ENCODE measurements around the gene PTPRR. TPM values are rescaled to one million over a fixed set of nuclear protein-coding genes. Genes with fewer than 3 reads are reported as not detected.

The PTPRR gene
- total and polyA plus RNA-seq, 2 of the 13 experiments (the other 11 are each of a cell fraction or from before 2014, with no cell fraction given) = not detected

DNA sequence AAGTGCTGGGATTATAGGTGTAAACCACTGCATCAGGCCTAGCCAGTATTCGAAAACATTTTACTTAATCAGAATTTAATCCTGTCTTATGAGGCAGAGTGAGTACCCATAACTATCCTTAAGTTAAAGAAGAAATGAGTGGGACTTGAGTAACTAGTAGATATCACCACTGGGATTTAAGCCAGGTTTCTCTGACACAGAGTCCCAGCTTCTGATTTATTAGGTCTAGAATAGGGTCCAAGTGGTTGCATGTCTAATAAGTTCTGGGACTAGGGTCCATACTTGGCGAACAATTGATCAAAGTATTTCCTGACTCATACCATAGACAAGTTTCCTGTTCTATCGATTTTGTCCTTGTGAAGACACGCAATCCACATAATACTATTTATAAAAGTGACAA lies 302.2 kb downstream of the PTPRR start:
- no TSS peak for BruUV-seq (replicated peaks)
- in situ Hi-C loops (cut with HindIII; ENCODE audit: extremely low pct_ligation_motif_present, low pct_unique_long_range_greater_than_20kb) (no loop called here), intact Hi-C loops (cut with micrococcal nuclease; ENCODE audit: unreplicated experiment) (no loop called here)
- H3K27ac ChIP-seq (ENCODE audit: extremely low read length, insufficient read depth, low read length) = no peak overlapping the region
- no peak overlapping the region for H3K4me2 ChIP-seq (ENCODE audit: low read depth, low read length)
- CTCF ChIA-PET (ENCODE audit: low intra/inter-chr PET ratio, low total read pairs) = no interaction called here
- WGBS (ENCODE audit: low lambda C conversion rate) = 17% methylated on average over 4 of the region's 4 CpGs
- H2AFZ ChIP-seq (ENCODE audit: low read length) = no peak overlapping the region
- H3K4me1 ChIP-seq (ENCODE audit: insufficient read depth, low read length) = no peaks in the 10 kb centered on the region
- TF ChIP-seq ZNF44 (CRISPR knock-in tag; IDR thresholded peaks at IDR 0.05) (no peak), CCDC6 (CRISPR knock-in tag; IDR thresholded peaks at IDR 0.05) (no peak), RELA (CRISPR knock-in tag; IDR thresholded peaks at IDR 0.05) (no peak), SCMH1 (CRISPR knock-in tag; IDR thresholded peaks at IDR 0.05; ENCODE audit: borderline replicate concordance) (no peak), IKZF1 (IDR thresholded peaks at IDR 0.05) (no peak), ZNF143 (CRISPR knock-in tag; IDR thresholded peaks at IDR 0.05) (no peak), ZNF562 (CRISPR knock-in tag; IDR thresholded peaks at IDR 0.05; ENCODE audit: borderline replicate concordance) (no peak), ZNF543 (CRISPR knock-in tag; IDR thresholded peaks at IDR 0.05) (no peak), DMAP1 (CRISPR knock-in tag; IDR thresholded peaks at IDR 0.05) (no peak), ZNF672 (CRISPR knock-in tag; IDR thresholded peaks at IDR 0.05) (no peak), HOXA7 (CRISPR knock-in tag; IDR thresholded peaks at IDR 0.05) (no peak)
- TF ChIP-seq, protein P1, sequence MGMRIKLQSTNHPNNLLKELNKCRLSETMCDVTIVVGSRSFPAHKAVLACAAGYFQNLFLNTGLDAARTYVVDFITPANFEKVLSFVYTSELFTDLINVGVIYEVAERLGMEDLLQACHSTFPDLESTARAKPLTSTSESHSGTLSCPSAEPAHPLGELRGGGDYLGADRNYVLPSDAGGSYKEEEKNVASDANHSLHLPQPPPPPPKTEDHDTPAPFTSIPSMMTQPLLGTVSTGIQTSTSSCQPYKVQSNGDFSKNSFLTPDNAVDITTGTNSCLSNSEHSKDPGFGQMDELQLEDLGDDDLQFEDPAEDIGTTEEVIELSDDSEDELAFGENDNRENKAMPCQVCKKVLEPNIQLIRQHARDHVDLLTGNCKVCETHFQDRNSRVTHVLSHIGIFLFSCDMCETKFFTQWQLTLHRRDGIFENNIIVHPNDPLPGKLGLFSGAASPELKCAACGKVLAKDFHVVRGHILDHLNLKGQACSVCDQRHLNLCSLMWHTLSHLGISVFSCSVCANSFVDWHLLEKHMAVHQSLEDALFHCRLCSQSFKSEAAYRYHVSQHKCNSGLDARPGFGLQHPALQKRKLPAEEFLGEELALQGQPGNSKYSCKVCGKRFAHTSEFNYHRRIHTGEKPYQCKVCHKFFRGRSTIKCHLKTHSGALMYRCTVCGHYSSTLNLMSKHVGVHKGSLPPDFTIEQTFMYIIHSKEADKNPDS (CRISPR knock-in tag; IDR thresholded peaks at IDR 0.05) = no peak
- TF ChIP-seq, protein P2, sequence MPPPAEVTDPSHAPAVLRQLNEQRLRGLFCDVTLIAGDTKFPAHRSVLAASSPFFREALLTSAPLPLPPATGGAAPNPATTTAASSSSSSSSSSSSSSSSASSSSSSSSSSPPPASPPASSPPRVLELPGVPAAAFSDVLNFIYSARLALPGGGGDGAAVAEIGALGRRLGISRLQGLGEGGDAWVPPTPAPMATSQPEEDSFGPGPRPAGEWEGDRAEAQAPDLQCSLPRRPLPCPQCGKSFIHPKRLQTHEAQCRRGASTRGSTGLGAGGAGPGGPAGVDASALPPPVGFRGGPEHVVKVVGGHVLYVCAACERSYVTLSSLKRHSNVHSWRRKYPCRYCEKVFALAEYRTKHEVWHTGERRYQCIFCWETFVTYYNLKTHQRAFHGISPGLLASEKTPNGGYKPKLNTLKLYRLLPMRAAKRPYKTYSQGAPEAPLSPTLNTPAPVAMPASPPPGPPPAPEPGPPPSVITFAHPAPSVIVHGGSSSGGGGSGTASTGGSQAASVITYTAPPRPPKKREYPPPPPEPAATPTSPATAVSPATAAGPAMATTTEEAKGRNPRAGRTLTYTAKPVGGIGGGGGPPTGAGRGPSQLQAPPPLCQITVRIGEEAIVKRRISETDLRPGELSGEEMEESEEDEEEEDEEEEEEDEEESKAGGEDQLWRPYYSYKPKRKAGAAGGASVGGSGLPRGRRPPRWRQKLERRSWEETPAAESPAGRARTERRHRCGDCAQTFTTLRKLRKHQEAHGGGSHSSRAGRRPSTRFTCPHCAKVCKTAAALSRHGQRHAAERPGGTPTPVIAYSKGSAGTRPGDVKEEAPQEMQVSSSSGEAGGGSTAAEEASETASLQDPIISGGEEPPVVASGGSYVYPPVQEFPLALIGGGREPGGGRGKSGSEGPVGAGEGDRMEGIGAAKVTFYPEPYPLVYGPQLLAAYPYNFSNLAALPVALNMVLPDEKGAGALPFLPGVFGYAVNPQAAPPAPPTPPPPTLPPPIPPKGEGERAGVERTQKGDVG (CRISPR knock-in tag; IDR thresholded peaks at IDR 0.05; ENCODE audit: borderline replicate concordance) = no peak
- TF ChIP-seq, protein P3, sequence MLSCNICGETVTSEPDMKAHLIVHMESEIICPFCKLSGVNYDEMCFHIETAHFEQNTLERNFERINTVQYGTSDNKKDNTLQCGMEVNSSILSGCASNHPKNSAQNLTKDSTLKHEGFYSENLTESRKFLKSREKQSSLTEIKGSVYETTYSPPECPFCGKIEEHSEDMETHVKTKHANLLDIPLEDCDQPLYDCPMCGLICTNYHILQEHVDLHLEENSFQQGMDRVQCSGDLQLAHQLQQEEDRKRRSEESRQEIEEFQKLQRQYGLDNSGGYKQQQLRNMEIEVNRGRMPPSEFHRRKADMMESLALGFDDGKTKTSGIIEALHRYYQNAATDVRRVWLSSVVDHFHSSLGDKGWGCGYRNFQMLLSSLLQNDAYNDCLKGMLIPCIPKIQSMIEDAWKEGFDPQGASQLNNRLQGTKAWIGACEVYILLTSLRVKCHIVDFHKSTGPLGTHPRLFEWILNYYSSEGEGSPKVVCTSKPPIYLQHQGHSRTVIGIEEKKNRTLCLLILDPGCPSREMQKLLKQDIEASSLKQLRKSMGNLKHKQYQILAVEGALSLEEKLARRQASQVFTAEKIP (CRISPR knock-in tag; IDR thresholded peaks at IDR 0.05; ENCODE audit: borderline replicate concordance) = no peak
- DNase-seq (ENCODE audit: low spot score) (no peak), FAIRE-seq (no peak), ATAC-seq (no peak)
- no peaks in the 10 kb centered on the region for H3K9me3 ChIP-seq (ENCODE audit: low read length)
- H4K20me1 ChIP-seq (ENCODE audit: insufficient read depth, low read length) = no peaks in the 10 kb centered on the region
- H3K4me3 ChIP-seq (replicated peaks in 1 of 3; ENCODE audit: insufficient read depth in 1 of 3, low read depth in 2 of 3, low read length in 3 of 3) = no peak overlapping the region
- H3K9ac ChIP-seq (ENCODE audit: insufficient read depth, low read depth, low read length) = no peak overlapping the region
- H3K36me3 ChIP-seq (replicated peaks in 1 of 2; ENCODE audit: control insufficient read depth in 1 of 2, insufficient read depth in 2 of 2, low read length in 2 of 2) = no peaks in the 10 kb centered on the region
- peaks cover 0 to 2% of the 10 kb centered on the region in 2 experiments; a peak in 1 of 5 replicates for H3K27me3 ChIP-seq (ENCODE audit: control insufficient read depth in 1 of 2, insufficient read depth in 2 of 2, low read length in 2 of 2)
- POLR2A ChIA-PET = no interaction called here
- H3K79me2 ChIP-seq (ENCODE audit: insufficient read depth, low read length) = no peaks in the 10 kb centered on the region

Measured in HepG2 (cell line).